Colonic mucosa (tissue), 4 donors: Measurements from ENCODE around the gene TK2. TPM values are rescaled to one million over a fixed set of nuclear protein-coding genes. Genes with fewer than 3 reads are reported as not detected.
A peak's percentile ranks its signal among the peaks of the same experiment; 100 is the strongest.

ENCODE experiments used
- DNase-seq: peaks from one replicate; pipeline ENCODE4 v3.0.0-alpha.2; 2020
- H3K27ac ChIP-seq: fragments of 200-600 bp; one replicate; pipeline ENCODE4 v1.8.0; 2021
- H3K27me3 ChIP-seq: fragments of 200-600 bp; one replicate; pipeline ENCODE4 v1.8.0; 2021
- H3K36me3 ChIP-seq: fragments of 200-600 bp; one replicate; pipeline ENCODE4 v1.8.0; 2021
- H3K4me1 ChIP-seq: fragments of 200-600 bp; one replicate; pipeline ENCODE4 v1.8.0; 2021; ENCODE audit warnings: mild to moderate bottlenecking
- H3K4me3 ChIP-seq: fragments of 200-600 bp; one replicate; pipeline ENCODE4 v1.8.0; 2021
- H3K9ac ChIP-seq, 2 donors: one replicate each; pipeline ENCODE4 v1.7.0; 2013; ENCODE audit warnings: control low read depth in 2 of 2, low read depth in 2 of 2, low read length in 2 of 2
- H3K9me3 ChIP-seq: fragments of 200-600 bp; one replicate; pipeline ENCODE4 v1.8.0; 2021
- CTCF ChIP-seq: fragments of 200-600 bp; IDR thresholded peaks from one replicate; pipeline ENCODE4 v1.8.0; 2022; ENCODE audit warnings: antibody characterized with exemption, mild to moderate bottlenecking
- intact Hi-C: fragments of 100-400 bp; cut with DNase I; formaldehyde crosslinking; loops from one replicate; pipeline ENCODE4 v1.14.1; 2022
- total RNA-seq, 2 donors: library from RNA; stranded (reverse); fragmentation: NEBNext Ultra II Directional in 1 of 2; extraction: Animal tissue kit (Norgen Biotek cat#: 25700) in 1 of 2; gene quantifications; one replicate each; pipeline ENCODE4 v1.2.1, GENCODE V29; 2021
- donor health status: healthy.
- donor health status: DM: no; HTN: no; CAD: no.
- donor health status: DM: no; HTN: no; CAD: no.

Gene TK2
- total RNA-seq, 2 donors from 2014 or later = 11.9 to 17.0 TPM

GRCh38 chr16:66578651-66579531, 29.0 kb upstream of the TK2 start, which contains the start of gene CMTM2:
TSS of gene CMTM2 (plus strand) at chr16:66579463. CDS start at chr16:66579608, 145 bp downstream.
- H3K27ac ChIP-seq = no peak within 1 kb of the TSS
- H3K4me1 ChIP-seq = peaks cover 5% of the 10 kb centered on the region
- intact Hi-C loops = no loop called here
- H3K9me3 ChIP-seq = no peaks in the 10 kb centered on the region
- H3K27me3 ChIP-seq = peaks cover 9% of the 10 kb centered on the region
- DNase-seq = no peak
- peak within 1 kb of the TSS in 1 of 2 donors; percentile 29 for H3K9ac ChIP-seq
- TF ChIP-seq CTCF = no peak
- peak within 1 kb of the TSS; percentile 24 for H3K4me3 ChIP-seq
- no peaks in the 10 kb centered on the region for H3K36me3 ChIP-seq

GRCh38 chr16:66576296-66576695, 26.4 kb upstream of the TK2 start:
- Histone ChIP-seq H3K9me3 (no peaks in the 10 kb centered on the region), H3K9ac (no peak overlapping the region), H3K4me1 (peaks cover 5% of the 10 kb centered on the region), H3K36me3 (no peaks in the 10 kb centered on the region), H3K4me3 (no peak overlapping the region), H3K27me3 (peaks cover 9% of the 10 kb centered on the region), H3K27ac (no peak overlapping the region)
- intact Hi-C loops = no loop called here
- no peak for TF ChIP-seq CTCF
- no peak for DNase-seq

- Histone ChIP-seq H3K27ac (no peak overlapping the region), H3K4me3 (no peak overlapping the region), H3K27me3 (peaks cover 9% of the 10 kb centered on the region), H3K36me3 (no peaks in the 10 kb centered on the region), H3K9me3 (no peaks in the 10 kb centered on the region), H3K4me1 (peaks cover 5% of the 10 kb centered on the region), H3K9ac (no peak overlapping the region)
- intact Hi-C loops = no loop called here
- DNase-seq = no peak
- no peak for TF ChIP-seq CTCF
Measured at GRCh38 chr16:66575060-66575459, 25.1 kb upstream of the TK2 start.

- no peak for TF ChIP-seq CTCF
- H3K4me1 ChIP-seq = peaks cover 5% of the 10 kb centered on the region
- H3K27ac ChIP-seq = no peak overlapping the region
- no peak overlapping the region for H3K4me3 ChIP-seq
- no peak for DNase-seq
- H3K9me3 ChIP-seq = no peaks in the 10 kb centered on the region
- no peaks in the 10 kb centered on the region for H3K36me3 ChIP-seq
- no peak overlapping the region for H3K9ac ChIP-seq
- intact Hi-C loops = no loop called here
- peaks cover 8% of the 10 kb centered on the region for H3K27me3 ChIP-seq
Measured at GRCh38 chr16:66574531-66574930, 24.6 kb upstream of the TK2 start.

- H3K9me3 ChIP-seq = no peaks in the 10 kb centered on the region
- no peaks in the 10 kb centered on the region for H3K36me3 ChIP-seq
- no peak for DNase-seq
- H3K9ac ChIP-seq = no peak overlapping the region
- H3K4me3 ChIP-seq = no peak overlapping the region
- TF ChIP-seq CTCF = no peak
- peaks cover 3% of the 10 kb centered on the region for H3K27me3 ChIP-seq
- H3K4me1 ChIP-seq = peaks cover 4% of the 10 kb centered on the region
- intact Hi-C loops = no loop called here
- H3K27ac ChIP-seq = no peak overlapping the region
Measured at GRCh38 chr16:66574081-66574480, 24.2 kb upstream of the TK2 start.
